GM18951 (cell line): ENCODE results near the gene SERPINB12.

Experiments used
- POLR2A ChIP-seq: IDR thresholded peaks from 4 replicates; pipeline ENCODE4 v1.6.1; 2011; ENCODE audit warnings: mild to moderate bottlenecking; ENCODE audit not compliant: insufficient read length, insufficient read depth; ENCODE audit errors: extremely low read depth
- in situ Hi-C: fragments of 300-500 bp; cut with MboI; formaldehyde crosslinking; loops from one replicate; pipeline ENCODE4 v1.12.0; 2022; ENCODE audit warnings: low sequenced_read_pairs, mixed read lengths, inconsistent platforms; ENCODE audit not compliant: unreplicated experiment

The SERPINB12 gene, protein sequence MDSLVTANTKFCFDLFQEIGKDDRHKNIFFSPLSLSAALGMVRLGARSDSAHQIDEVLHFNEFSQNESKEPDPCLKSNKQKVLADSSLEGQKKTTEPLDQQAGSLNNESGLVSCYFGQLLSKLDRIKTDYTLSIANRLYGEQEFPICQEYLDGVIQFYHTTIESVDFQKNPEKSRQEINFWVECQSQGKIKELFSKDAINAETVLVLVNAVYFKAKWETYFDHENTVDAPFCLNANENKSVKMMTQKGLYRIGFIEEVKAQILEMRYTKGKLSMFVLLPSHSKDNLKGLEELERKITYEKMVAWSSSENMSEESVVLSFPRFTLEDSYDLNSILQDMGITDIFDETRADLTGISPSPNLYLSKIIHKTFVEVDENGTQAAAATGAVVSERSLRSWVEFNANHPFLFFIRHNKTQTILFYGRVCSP

GRCh38 chr18:63542069-63542468 is at the start of gene SERPINB12:
Gene SERPINB12 (plus strand): TSS chr18:63542369. CDS start chr18:63556160, 13,791 bp downstream.
- TF ChIP-seq POLR2A: no peak

GRCh38 chr18:63492851-63493250 is 49.3 kb upstream of the SERPINB12 start:
- in situ Hi-C loops: no loop called here
- TF ChIP-seq POLR2A: no peak

More at GRCh38 chr18:63542069-63542468, at the start of gene SERPINB12:
- in situ Hi-C loops: no loop called here

DNA sequence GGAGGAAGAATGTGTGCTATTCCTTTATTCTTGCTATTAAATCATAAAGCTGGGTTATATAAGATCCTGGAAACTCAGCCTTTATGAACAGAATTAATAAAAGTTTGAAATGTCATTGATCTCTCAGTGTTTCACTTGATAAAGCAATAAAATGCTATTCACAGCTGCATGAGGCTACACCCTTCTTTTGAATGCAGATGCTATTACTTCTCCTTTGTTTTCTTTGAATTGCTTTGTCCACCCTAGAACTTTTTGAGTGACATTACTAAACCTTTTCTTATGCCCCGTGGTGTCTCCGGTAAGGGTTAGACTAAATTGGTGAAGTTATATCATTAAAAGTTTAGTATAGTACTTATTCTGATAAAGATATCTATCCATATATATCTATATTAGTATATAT is 46.5 kb upstream of the SERPINB12 start:
- in situ Hi-C loops: no loop called here
- no peak for TF ChIP-seq POLR2A

- TF ChIP-seq POLR2A: no peak
- in situ Hi-C loops: no loop called here
Observed at GRCh38 chr18:63505566-63506335, 36.4 kb upstream of the SERPINB12 start.

DNA sequence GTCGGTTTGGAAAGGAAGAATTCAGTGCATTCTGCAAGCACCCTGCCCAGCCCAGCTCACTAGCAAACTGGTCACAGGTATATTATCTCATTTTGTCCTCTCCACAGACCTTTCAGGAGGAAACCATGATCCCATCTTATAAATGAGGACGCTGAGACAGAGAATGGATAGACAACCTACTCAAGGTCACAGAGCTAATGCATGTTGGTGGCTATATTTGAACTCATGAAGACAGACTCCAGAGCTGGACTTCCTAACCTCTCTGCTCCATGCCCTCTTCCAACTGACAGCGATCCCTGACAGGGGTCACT is 35.9 kb upstream of the SERPINB12 start:
- in situ Hi-C loops: no loop called here
- TF ChIP-seq POLR2A: no peak

- no peak for TF ChIP-seq POLR2A
- in situ Hi-C loops: no loop called here
Observed at GRCh38 chr18:63508596-63508995, 33.6 kb upstream of the SERPINB12 start.

- in situ Hi-C loops: no loop called here
- TF ChIP-seq POLR2A: no peak
Observed at GRCh38 chr18:63511285-63511684, 30.9 kb upstream of the SERPINB12 start.

DNA sequence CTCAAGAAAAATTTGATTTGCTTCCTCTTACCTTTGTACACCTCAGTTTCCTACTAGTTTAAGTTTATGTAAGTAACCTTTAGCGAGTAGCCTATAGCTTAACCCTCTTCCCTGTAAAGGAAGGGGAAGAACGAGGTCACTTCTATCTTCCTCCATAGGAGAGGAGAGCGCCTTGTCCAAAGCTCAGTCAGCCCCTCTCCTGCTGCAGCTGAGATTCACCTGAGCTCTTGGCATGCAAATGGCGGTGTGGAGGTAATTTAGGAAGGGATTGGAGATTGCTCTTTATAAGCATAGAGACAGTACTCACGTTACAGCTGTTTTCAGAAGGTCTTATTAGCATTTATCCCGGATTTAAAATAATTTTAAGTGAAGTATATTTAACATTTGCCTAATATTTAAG is 27.8 kb upstream of the SERPINB12 start:
- no peak for TF ChIP-seq POLR2A
- in situ Hi-C loops: no loop called here

DNA sequence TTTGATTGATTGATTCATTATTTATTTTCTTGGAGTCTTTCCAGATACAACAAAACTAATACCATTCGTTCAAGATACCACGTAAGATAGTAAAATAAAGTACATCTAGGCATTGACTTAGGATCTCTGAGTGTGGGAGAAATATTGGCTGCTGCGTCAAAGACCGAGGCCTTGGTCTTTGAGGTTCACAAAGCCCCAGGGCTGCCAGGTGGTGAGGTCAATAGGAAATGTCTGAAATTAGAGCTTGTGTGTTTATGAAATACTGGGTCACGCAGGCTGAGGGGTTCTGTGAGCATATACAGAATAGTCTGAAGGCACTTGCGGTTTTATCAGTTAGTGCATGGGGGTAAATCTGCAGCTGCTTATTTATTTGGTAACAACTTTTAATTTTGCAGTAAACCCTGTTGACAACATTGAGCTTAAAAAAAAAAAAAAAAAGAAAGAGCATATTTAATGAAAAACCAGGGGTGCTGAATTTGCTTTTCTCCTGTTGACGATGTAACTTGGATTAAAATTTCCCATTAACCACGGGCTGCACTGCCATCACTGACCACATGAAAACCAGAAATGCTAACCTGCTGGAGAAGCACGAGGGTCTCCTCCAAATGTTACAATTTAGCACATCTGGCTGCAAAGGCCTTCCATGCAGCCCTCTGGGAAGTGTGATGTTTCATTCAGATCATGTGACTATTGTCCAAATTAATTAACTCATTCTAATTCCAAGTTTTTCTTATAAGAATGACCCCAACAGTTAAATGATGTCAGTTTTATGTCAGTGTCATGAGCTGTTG is 27.1 kb upstream of the SERPINB12 start:
- no peak for TF ChIP-seq POLR2A
- in situ Hi-C loops: no loop called here

DNA sequence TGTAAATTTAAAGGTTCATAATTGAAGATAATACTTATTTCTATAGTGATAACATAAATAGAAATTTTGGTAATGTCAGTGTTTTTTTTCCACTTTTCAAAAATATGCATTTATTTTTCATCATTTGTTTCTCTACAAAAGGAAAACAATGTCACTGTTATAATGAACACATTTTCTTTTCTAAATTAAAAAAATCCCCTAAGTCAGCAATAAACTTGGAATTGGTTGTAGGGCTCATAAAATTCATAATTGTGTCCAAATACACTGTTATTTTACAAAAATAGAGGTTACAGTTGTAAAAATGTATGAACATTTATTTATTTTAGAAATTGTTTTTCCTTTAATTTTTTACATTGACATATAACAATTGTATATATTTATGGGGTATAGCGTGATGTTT is 26.4 kb upstream of the SERPINB12 start:
- in situ Hi-C loops: no loop called here
- no peak for TF ChIP-seq POLR2A

- TF ChIP-seq POLR2A: no peak
- in situ Hi-C loops: no loop called here
Observed at GRCh38 chr18:63518178-63519012, 23.8 kb upstream of the SERPINB12 start.

- in situ Hi-C loops: loop anchor here (10.0 kb wide), 1 partner anchor 325 kb away; no protein-coding TSS in a partner anchor
- TF ChIP-seq POLR2A: no peak
Observed at GRCh38 chr18:63520053-63520685, 22.0 kb upstream of the SERPINB12 start.
